Neural crest cell (in vitro differentiated cells): Measurements from ENCODE around the gene LGALSL. TPM values are rescaled to one million over a fixed set of nuclear protein-coding genes. Genes with fewer than 3 reads are reported as not detected.

Source experiments
- DNase-seq: peaks from one replicate; pipeline ENCODE4 v3.0.0; 2021; ENCODE audit warnings: low read depth, mixed read lengths, low spot score
- H3K27ac Mint-ChIP-seq: one replicate; pipeline ENCODE4 v1.8.0; 2021; ENCODE audit warnings: mild to moderate bottlenecking, mixed read lengths; ENCODE audit not compliant: unreplicated experiment
- H3K27me3 Mint-ChIP-seq: 2 replicates; pipeline ENCODE4 v1.8.0; 2021; ENCODE audit warnings: low read depth, mild to moderate bottlenecking, mixed read lengths
- H3K36me3 Mint-ChIP-seq: 2 replicates; pipeline ENCODE4 v1.8.0; 2021; ENCODE audit warnings: low read depth, mild to moderate bottlenecking, mixed read lengths
- H3K4me1 Mint-ChIP-seq: 2 replicates; pipeline ENCODE4 v1.8.0; 2021; ENCODE audit warnings: mixed read lengths
- H3K4me3 Mint-ChIP-seq: one replicate; pipeline ENCODE4 v1.8.0; 2021; ENCODE audit warnings: mild to moderate bottlenecking, mixed read lengths
- H3K9me3 Mint-ChIP-seq: 2 replicates; pipeline ENCODE4 v1.8.0; 2021; ENCODE audit warnings: mixed read lengths
- total RNA-seq: library from RNA; stranded (reverse); gene quantifications from 2 replicates; pipeline ENCODE4 v1.2.1, GENCODE V29; 2021
- TF ChIP-seq, protein P1 (sequence below): fragments of 200-600 bp; sonication (generic); conservative IDR thresholded peaks from 2 replicates; pipeline ENCODE4 v1.5.0; 2021; ENCODE audit warnings: antibody characterized with exemption, mild to moderate bottlenecking

Gene LGALSL
- total RNA-seq, 1 donor from 2014 or later: 29.1 TPM

DNA sequence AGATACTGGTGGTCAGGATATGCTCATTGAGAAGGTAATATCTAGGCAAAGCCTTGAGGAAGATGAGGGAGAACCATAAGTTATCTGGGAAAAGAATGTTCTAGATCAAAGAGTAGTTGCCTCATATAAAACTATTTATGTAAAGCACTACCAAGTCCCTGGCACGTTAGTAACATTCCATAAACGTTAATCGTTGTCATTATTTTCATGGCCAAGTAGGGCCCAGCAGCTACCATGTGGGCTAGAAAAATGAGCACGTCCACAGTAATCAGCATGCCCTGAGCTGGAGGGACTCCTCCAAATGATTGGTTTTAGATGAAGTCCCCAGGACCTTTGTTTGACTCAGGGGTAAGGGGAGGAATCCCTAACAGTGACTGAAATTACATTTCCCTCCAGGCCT lies 37.5 kb downstream of the LGALSL start:
- TF ChIP-seq, protein P1, sequence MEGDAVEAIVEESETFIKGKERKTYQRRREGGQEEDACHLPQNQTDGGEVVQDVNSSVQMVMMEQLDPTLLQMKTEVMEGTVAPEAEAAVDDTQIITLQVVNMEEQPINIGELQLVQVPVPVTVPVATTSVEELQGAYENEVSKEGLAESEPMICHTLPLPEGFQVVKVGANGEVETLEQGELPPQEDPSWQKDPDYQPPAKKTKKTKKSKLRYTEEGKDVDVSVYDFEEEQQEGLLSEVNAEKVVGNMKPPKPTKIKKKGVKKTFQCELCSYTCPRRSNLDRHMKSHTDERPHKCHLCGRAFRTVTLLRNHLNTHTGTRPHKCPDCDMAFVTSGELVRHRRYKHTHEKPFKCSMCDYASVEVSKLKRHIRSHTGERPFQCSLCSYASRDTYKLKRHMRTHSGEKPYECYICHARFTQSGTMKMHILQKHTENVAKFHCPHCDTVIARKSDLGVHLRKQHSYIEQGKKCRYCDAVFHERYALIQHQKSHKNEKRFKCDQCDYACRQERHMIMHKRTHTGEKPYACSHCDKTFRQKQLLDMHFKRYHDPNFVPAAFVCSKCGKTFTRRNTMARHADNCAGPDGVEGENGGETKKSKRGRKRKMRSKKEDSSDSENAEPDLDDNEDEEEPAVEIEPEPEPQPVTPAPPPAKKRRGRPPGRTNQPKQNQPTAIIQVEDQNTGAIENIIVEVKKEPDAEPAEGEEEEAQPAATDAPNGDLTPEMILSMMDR: no peak
- no peaks in the 10 kb centered on the region for H3K36me3 Mint-ChIP-seq
- no peaks in the 10 kb centered on the region for H3K9me3 Mint-ChIP-seq
- DNase-seq: no peak
- H3K27me3 Mint-ChIP-seq: no peaks in the 10 kb centered on the region
- peaks cover 21% of the 10 kb centered on the region for H3K4me1 Mint-ChIP-seq
- no peak overlapping the region for H3K27ac Mint-ChIP-seq
- H3K4me3 Mint-ChIP-seq: no peak overlapping the region

DNA sequence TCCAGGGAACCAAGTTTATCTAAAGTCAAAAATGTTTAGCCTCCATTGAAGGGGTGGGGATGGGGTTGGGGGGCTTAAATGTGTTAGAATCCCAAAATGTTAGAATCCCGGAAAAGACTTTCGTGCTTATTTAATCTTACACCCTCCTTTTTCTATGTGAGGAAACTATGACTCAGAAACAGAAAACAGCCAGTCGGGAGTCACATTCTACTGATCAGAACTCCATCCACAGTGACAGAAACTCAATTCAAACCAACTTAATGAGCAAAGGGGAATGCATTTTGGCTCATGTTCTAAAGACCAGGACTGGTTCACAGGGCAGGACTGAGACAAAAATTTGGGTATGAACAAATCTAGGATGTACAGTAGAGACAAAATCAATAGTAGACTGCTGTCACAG lies 38.3 kb downstream of the LGALSL start:
- H3K4me3 Mint-ChIP-seq: no peak overlapping the region
- H3K27me3 Mint-ChIP-seq: no peaks in the 10 kb centered on the region
- DNase-seq: no peak
- H3K36me3 Mint-ChIP-seq: no peaks in the 10 kb centered on the region
- peaks cover 21% of the 10 kb centered on the region for H3K4me1 Mint-ChIP-seq
- no peak overlapping the region for H3K27ac Mint-ChIP-seq
- TF ChIP-seq, protein P1: no peak
- H3K9me3 Mint-ChIP-seq: no peaks in the 10 kb centered on the region

DNA sequence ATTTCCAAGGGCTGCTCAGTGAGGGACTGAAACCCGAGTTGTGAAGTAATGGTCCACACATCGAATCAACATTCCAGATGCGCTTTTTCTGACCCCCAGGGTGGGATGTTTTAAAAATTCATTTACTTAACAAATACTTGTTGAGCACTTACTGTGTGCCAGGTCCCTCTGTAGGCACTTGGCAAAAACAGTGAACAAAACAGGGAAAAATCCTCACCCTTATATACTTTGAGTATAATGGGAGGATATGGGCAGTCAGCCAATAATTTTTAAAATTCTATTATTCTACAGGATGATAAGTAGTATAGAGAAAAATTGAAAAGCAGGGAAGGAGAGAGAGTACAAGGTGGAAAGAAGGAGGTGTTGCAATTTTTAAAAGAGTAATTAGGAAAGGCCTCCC lies 38.9 kb downstream of the LGALSL start:
- Mint-ChIP-seq H3K4me1 (peaks cover 18% of the 10 kb centered on the region), H3K27me3 (no peaks in the 10 kb centered on the region), H3K27ac (no peak overlapping the region), H3K36me3 (no peaks in the 10 kb centered on the region), H3K9me3 (no peaks in the 10 kb centered on the region), H3K4me3 (no peak overlapping the region)
- no peak for DNase-seq
- TF ChIP-seq, protein P1: no peak

DNA sequence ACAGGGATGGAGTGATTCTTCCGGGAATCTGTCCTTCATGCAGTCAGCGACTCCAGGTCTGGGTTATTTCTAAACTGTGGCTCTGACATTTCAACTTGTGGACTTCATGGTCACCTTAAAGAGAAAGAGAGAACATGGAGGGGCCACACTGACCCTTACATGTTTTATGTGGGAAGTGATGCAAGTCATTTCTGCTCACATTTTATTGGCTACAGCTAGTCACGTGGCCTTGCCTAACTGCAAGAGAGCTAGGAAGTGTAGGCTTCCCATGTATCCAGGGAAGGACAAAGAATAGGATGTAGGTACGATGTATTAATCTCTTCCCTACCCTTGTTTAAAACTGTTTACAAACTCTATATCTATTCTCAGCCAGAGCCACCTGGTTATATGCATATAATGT lies 39.8 kb downstream of the LGALSL start:
- DNase-seq: no peak
- Mint-ChIP-seq H3K27ac (no peak overlapping the region), H3K4me3 (no peak overlapping the region), H3K9me3 (no peaks in the 10 kb centered on the region), H3K4me1 (peaks cover 12% of the 10 kb centered on the region), H3K36me3 (no peaks in the 10 kb centered on the region), H3K27me3 (no peaks in the 10 kb centered on the region)
- TF ChIP-seq, protein P1: no peak

DNA sequence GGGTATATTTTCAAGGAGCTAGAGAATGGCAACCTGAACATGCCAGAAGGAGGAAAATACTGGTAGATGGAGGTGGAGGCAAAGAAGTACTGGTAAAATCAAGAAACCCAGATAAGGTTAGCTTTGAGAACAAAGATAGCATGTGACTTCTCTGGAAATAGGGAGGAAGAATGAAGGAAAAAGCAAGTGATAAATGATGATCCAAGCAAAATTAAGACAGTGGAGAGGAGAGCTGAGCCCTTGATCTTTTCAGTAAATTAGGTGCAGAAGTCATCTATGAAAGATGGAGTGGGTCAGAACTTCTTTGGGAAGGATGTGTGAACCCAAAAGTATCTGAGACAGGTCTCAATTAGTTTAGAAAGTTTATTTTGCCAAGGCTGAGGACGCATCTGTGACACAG lies 44.5 kb downstream of the LGALSL start:
- Mint-ChIP-seq H3K27ac (no peak overlapping the region), H3K4me1 (no peaks in the 10 kb centered on the region), H3K36me3 (no peaks in the 10 kb centered on the region), H3K27me3 (no peaks in the 10 kb centered on the region), H3K9me3 (no peaks in the 10 kb centered on the region), H3K4me3 (no peak overlapping the region)
- TF ChIP-seq, protein P1: no peak
- no peak for DNase-seq

DNA sequence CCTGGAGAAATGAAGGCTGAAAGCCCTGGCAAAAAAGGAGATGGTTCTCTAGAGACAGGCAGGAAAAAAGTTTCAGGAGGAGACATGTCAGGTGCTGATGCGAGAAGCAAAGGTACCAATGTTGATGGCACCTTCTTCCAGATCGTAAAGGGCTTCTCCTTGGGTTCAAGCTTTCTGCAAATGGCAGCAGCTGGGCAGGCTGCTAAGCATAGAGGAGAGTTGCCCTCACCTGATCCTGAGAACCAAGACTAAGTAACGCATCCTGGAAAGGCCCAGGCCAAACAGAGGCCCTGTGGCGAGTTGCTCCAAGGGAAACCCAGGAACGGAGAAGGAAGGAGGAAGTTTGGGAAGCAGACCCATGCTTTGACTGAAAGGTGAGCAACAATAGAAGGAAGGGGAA lies 46.6 kb downstream of the LGALSL start:
- Mint-ChIP-seq H3K9me3 (no peaks in the 10 kb centered on the region), H3K4me1 (no peaks in the 10 kb centered on the region), H3K27ac (peak overlapping the region; percentile 37), H3K36me3 (no peaks in the 10 kb centered on the region), H3K4me3 (no peak overlapping the region), H3K27me3 (no peaks in the 10 kb centered on the region)
- DNase-seq: no peak
- TF ChIP-seq, protein P1: no peak
